T-helper 2 cell treated with Interferon-gamma antibody and Interleukin-4, amounts not matched to agents 5 μg/mL and 100 μg/mL, for 36 hours (primary cell): ENCODE data around the gene ARHGEF6.
A peak's percentile ranks its signal among the peaks of the same experiment; 100 is the strongest.

Source experiments
- DNase-seq: peaks from one replicate; pipeline ENCODE4 v3.0.0; 2021; ENCODE audit warnings: low spot score
- H3K27ac Mint-ChIP-seq: one replicate; pipeline ENCODE4 v1.8.0; 2021; ENCODE audit warnings: mild to moderate bottlenecking, mixed read lengths
- H3K27me3 Mint-ChIP-seq: one replicate; pipeline ENCODE4 v1.8.0; 2021; ENCODE audit warnings: low read depth, mixed read lengths
- H3K36me3 Mint-ChIP-seq: one replicate; pipeline ENCODE4 v1.8.0; 2021; ENCODE audit warnings: low read depth, mixed read lengths
- H3K4me1 Mint-ChIP-seq: one replicate; pipeline ENCODE4 v1.8.0; 2021; ENCODE audit warnings: low read depth, mixed read lengths
- H3K4me3 Mint-ChIP-seq: one replicate; pipeline ENCODE4 v1.8.0; 2022; ENCODE audit warnings: mild to moderate bottlenecking, moderate library complexity, mixed read lengths
- H3K9me3 Mint-ChIP-seq: one replicate; pipeline ENCODE4 v1.8.0; 2021; ENCODE audit warnings: mixed read lengths

ARHGEF6 gene

GRCh38 chrX:136623396-136623795, 157.3 kb downstream of the ARHGEF6 start:
- H3K27me3 Mint-ChIP-seq = no peaks in the 10 kb centered on the region
- H3K27ac Mint-ChIP-seq = peak overlapping the region; percentile 86
- peaks cover 7% of the 10 kb centered on the region for H3K9me3 Mint-ChIP-seq
- H3K4me1 Mint-ChIP-seq = peaks cover 79% of the 10 kb centered on the region
- DNase-seq = no peak
- peaks cover 12% of the 10 kb centered on the region for H3K36me3 Mint-ChIP-seq
- H3K4me3 Mint-ChIP-seq = peak overlapping the region; percentile 49

- no peak for DNase-seq
- H3K27me3 Mint-ChIP-seq = no peaks in the 10 kb centered on the region
- H3K36me3 Mint-ChIP-seq = peaks cover 12% of the 10 kb centered on the region
- H3K4me1 Mint-ChIP-seq = peaks cover 79% of the 10 kb centered on the region
- H3K4me3 Mint-ChIP-seq = no peak overlapping the region
- H3K9me3 Mint-ChIP-seq = peaks cover 7% of the 10 kb centered on the region
- H3K27ac Mint-ChIP-seq = no peak overlapping the region
Measured at GRCh38 chrX:136622568-136622967, 158.2 kb downstream of the ARHGEF6 start.

- Mint-ChIP-seq H3K4me3 (peak overlapping the region; percentile 4), H3K36me3 (peaks cover 12% of the 10 kb centered on the region), H3K9me3 (peaks cover 7% of the 10 kb centered on the region), H3K27ac (peak overlapping the region; percentile 91), H3K27me3 (no peaks in the 10 kb centered on the region), H3K4me1 (peaks cover 72% of the 10 kb centered on the region)
- DNase-seq = no peak
Measured at GRCh38 chrX:136620780-136621179, 160.0 kb downstream of the ARHGEF6 start.

- Mint-ChIP-seq H3K9me3 (peaks cover 7% of the 10 kb centered on the region), H3K4me1 (peaks cover 70% of the 10 kb centered on the region), H3K27me3 (no peaks in the 10 kb centered on the region), H3K27ac (peak overlapping the region; percentile 91), H3K36me3 (peaks cover 12% of the 10 kb centered on the region), H3K4me3 (peak overlapping the region; percentile 49)
- peak; percentile 71 for DNase-seq
Measured at GRCh38 chrX:136619899-136620505, 160.7 kb downstream of the ARHGEF6 start.

GRCh38 chrX:136616987-136617685, 163.6 kb downstream of the ARHGEF6 start:
- peak overlapping the region; percentile 32 for H3K4me3 Mint-ChIP-seq
- no peaks in the 10 kb centered on the region for H3K27me3 Mint-ChIP-seq
- no peak for DNase-seq
- peaks cover 53% of the 10 kb centered on the region for H3K4me1 Mint-ChIP-seq
- H3K27ac Mint-ChIP-seq = peak overlapping the region; percentile 83
- H3K36me3 Mint-ChIP-seq = peaks cover 2% of the 10 kb centered on the region
- H3K9me3 Mint-ChIP-seq = no peaks in the 10 kb centered on the region
